NCI-H2107 (cell line): ENCODE results near the gene IFI35.
"Not testable (repeated sequence)": the region's sequence is repeated elsewhere in the genome, so short reads cannot be mapped to it uniquely, and the experiment has no call there.

Experiments
- DNase-seq: peaks from one replicate; lab custom pipeline; 2025; lab: John Stamatoyannopoulos, UW

IFI35 gene

GRCh38 chr17:43006639-43007551, at the start of gene IFI35:
IFI35 (plus strand) TSS chr17:43006784; CDS start chr17:43006948, 164 bp downstream.
- DNase-seq, result peak; percentile 21

- peak; percentile 70 for DNase-seq
These were observed 42.2 kb upstream of the IFI35 start, which contains the start of gene AARSD1 for GRCh38 chr17:42964161-42964932. AARSD1 (minus strand) TSS chr17:42964454; CDS start chr17:42964440, 14 bp downstream.

GRCh38 chr17:42967925-42968324, 38.7 kb upstream of the IFI35 start:
- DNase-seq, result no peak

GRCh38 chr17:42969001-42969581, 37.5 kb upstream of the IFI35 start:
- DNase-seq, result no peak

DNA sequence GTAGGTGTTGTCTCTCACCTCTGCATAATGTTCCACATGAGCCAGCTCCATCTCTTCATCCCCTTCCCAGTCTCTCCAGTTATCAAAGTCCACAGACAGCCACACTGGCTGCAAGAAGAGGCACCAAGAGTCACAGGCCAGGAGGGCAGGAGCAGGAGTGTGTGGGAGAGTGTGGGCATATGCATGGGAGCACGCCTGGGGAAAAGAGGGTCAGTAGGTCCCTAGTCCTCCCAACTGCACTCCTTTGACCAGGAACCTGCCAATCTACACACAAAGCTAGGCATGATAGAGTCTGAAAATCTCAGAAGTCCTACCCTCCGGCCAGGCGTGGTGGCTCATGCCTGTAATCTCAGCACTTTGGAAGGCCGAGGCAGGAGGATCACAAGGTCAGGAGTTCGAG, 35.0 kb upstream of the IFI35 start:
- DNase-seq, result no peak

DNA sequence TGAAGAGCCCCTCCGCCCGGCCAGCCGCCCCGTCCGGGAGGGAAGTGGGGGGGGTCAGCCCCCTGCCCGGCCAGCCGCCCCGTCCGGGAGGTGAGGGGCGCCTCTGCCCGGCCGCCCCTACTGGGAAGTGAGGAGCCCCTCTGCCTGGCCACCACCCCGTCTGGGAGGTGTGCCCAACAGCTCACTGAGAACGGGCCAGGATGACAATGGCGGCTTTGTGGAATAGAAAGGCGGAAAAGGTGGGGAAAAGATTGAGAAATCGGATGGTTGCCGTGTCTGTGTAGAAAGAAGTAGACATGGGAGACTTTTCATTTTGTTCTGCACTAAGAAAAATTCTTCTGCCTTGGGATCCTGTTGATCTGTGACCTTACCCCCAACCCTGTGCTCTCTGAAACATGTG, 33.3 kb upstream of the IFI35 start:
- not testable (repeated sequence) for DNase-seq

- DNase-seq, result no peak
These were observed 31.3 kb upstream of the IFI35 start for GRCh38 chr17:42975265-42975664.

- not testable (repeated sequence) for DNase-seq
These were observed 30.9 kb upstream of the IFI35 start for GRCh38 chr17:42975701-42976100.

- peak; percentile 31 for DNase-seq
These were observed 26.9 kb upstream of the IFI35 start, which contains the start of gene PTGES3L for GRCh38 chr17:42979511-42980273. PTGES3L (minus strand) TSS chr17:42980080; CDS start chr17:42980053, 27 bp downstream.

DNA sequence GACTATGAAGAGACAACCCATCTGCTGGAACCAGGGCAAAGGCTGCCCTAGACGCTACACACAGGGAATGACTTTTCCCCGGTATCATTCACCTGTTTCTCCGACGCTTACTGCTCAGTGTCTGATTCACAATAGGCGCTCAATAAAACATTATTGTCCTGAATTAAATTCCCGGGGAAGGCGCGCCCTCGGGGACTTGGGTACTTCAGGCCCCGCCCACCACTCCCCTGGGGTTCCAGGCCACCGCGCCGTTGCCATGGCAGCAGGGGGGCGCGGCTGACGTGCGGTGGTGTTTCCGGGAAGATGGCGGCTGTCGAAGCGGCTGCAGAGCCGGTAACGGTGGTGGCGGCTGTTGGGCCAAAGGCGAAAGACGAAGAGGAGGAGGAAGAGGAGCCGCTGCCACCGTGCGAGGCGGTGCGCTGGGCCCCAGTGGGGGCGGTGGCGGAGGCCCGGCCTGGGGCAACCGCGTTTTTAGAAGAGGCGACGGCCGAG, 26.3 kb upstream of the IFI35 start, which contains the start of gene RUNDC1:
TSS of gene RUNDC1 (plus strand) at position 292 of the 492 bp plus-strand sequence. CDS start at position 304, 12 bp downstream.
- DNase-seq, result peak; percentile 88

DNA sequence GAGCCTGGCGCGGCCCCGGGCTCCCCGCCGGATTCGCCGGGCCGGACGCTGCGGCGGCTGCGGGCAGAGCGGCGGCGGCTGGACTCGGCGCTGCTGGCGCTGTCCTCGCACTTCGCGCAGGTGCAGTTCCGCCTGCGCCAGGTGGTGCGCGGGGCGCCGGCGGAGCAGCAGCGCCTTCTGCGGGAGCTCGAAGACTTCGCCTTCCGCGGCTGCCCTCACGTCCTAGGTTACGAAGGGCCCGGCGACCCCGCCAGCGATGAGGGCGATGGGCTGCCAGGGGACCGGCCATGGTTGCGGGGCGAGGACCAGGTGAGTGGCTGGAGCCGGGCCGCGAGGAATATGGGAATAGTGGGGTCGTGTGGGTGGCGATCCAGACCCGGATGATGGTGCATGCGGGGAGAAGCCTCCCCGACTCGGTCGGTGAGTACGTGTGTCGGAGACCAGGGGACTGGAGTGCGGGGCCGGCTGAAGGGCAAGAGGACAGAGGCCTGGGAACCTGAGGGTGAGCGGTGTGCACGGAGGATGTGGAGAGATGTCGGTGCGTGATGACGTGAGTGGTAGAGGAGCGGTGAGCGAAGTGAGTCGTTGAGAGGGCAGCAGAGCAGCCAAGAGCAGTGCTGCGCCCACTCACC, 25.7 kb upstream of the IFI35 start:
- peak; percentile 13 for DNase-seq

DNA sequence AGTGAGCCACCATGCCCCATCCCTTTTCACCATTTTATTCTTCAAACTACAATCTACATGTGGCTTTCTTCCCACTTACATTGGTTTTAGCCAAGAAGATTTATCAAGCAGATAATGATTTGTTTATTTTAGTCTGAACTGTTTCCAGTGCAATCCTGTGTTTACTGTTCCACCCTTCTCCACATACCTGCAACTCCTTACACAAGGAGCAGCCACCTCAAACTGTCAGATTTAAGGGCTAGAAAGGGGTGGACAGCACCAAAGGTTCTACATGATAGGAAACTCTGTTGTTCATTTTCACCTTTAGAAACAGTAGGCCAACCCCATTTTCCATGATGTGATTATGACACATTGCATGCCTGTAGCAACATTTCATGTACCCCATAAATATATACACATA, 24.3 kb upstream of the IFI35 start:
- no peak for DNase-seq

GRCh38 chr17:42985225-42985624, 21.4 kb upstream of the IFI35 start:
- DNase-seq, result no peak

- DNase-seq, result no peak
These were observed 17.4 kb upstream of the IFI35 start for GRCh38 chr17:42989141-42989540.

DNA sequence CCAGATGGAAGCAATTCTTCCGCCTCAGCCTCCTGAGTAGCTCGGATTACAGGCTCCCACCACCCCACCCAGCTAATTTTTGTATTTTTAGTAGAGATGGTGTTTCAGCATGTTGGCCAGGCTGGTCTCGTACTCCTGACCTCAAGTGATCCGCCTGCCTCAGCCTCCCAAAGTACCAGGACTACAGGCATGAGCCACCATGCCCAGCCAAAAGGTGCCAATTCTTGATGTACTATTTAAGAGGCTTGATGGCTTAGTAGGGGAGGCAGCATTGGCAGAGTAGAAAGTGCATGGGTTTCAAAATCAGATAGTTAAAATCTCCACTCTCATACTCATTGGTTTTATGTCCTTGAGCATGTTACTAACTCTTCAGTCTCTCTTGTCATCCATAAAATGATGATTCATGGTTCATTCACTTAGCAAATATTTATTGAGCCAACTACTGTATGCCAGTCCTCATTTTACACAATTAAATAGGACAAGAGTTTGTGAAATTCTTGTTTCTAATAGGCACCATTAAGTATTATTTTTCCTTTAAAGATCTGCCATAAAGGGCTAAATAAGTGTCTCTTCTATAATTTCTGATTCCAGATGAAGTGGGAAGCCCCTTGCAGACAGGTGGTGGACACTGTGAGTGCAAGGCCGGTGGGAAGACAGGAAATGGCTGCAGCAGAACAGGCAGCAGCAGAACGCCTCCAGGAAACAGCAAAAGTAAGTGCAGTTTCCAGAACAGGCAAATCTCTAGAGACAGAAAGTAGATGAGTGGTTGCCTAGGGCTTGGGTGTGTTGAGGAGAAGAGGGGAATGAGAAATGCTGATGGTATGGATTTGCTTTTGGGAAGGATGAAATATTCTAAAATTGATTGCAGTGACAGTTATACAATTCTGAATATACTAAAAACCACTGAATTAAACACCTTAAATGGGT, 16.6 kb upstream of the IFI35 start:
- DNase-seq, result no peak

- DNase-seq, result no peak
These were observed 15.1 kb upstream of the IFI35 start for GRCh38 chr17:42991471-42991870.

- no peak for DNase-seq
These were observed 13.7 kb upstream of the IFI35 start for GRCh38 chr17:42992872-42993271.

DNA sequence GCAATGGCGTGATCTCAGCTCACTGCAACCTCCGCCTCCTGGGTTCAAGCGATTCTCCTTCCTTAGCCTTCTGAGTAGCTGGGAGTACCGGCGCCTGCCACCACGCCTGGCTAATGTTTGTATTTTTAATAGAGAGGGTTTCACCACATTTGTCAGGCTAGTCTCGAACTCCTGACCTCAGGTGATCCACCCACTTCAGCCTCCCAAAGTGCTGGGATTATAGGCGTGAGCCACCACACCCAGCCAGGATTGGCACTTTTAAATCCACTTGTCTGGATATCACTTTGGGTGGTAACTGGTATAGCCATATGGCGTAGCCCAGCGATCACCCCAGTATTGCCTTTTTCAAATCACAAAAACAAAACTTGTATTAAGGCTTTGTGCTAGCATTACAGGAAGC, 12.7 kb upstream of the IFI35 start:
- DNase-seq, result not testable (repeated sequence)

- no peak for DNase-seq
These were observed 9.1 kb upstream of the IFI35 start for GRCh38 chr17:42997390-42997983.
